Right lung (tissue), 5 donors: Measurements from ENCODE around the gene CD99. TPM values are rescaled to one million over a fixed set of nuclear protein-coding genes. Genes with fewer than 3 reads are reported as not detected.
"Not testable (repeated sequence)": the region's sequence is repeated elsewhere in the genome, so short reads cannot be mapped to it uniquely, and the experiment has no call there.

Experiments
- DNase-seq, 2 donors: peaks; one replicate each; pipeline ENCODE4 v3.0.0-alpha.2; 2013
- polyA plus RNA-seq, 5 donors: library from polyadenylated mRNA; unstranded; fragments of 120-200 nt; gene quantifications; one replicate each; pipeline versions ENCODE4 v1.2.1 to v1.2.3, GENCODE V29; 2013; ENCODE audit warnings: inconsistent platforms in 1 of 5, low replicate concordance in 1 of 5; ENCODE audit not compliant: insufficient read length in 5 of 5, insufficient read depth in 1 of 5

Gene CD99
- polyA plus RNA-seq, 5 donors, result 172 to 298 (median 227) TPM

DNA sequence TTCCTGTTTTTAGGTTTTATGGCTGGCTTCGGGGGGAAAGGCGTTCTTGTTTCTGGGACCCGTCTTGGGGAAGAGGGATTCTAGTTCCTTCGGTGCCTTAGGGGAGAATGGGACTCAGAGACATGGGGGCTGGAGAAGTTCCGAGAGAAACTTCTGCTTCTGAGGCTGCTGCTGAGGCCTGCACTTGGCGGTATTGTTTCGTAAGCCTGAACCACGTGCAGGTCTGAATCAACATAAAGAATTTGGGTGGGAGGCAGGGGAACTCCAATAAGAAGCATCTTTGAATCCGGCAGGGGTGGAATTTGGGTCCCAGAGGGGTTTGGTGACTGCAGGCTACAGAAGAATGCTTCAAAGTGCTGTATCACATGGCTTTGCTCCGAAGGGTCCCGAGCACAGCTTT is 75.8 kb downstream of the CD99 start:
- no peak for DNase-seq

DNA sequence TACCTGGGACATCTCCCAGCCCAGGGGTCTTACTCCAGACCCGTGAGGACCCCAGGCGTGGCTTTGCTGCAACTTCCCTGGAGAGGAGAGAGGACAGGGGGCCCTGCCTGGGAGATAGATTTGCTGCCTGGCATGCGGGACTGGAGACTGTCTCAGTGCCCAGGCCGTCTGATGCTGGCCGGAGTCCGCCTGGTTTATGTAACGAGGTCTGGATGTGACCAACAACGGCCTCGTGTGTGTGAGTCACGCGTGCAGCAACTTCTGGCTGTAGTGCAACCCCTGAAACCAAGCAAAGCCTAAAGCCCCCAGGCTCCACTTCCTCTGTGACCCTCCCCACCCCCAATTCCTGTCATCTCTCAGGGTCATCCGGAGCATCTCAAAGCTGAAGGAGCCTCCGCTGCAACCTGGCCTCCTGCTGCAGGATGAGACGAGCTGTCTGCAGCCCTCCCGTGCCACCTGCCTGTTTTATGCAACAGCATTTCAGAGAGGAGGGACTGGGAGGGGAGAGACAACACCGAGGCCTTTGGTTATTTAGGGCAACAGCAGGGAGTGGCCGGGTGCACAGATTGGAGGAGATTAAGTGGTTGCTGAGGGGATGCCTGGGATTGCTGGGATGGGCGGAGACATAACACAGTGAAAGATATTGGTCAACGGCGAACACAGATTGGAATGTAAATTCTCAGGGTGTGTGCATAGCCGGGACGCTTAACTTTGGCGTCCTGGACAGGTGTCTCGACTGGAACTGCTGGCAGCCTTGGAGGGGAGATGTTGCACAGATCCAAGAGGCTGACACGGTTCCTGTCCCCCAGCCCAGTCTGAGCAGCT is 76.7 kb downstream of the CD99 start:
- DNase-seq, result peak in 1 of 2 donors; percentile 2

DNA sequence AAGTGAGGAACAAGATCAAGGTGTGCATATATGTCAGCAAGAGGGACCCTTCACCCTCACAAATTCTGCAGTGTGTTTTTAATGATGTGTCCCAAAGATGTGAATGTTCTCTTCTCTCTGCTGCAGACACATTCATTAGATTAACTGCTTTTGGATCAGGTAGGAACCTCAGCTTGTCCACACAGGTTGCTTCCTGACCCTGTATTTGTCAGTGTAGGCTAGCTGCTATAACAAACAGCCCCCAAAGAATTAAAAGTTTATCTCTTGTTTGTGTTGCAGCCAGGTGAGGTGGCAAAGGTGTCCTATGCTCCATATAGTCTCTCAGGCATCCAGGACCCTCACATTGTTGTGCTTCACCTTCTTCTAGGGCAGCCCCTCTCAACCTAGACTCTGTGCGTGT is 78.5 kb downstream of the CD99 start:
- no peak for DNase-seq

DNA sequence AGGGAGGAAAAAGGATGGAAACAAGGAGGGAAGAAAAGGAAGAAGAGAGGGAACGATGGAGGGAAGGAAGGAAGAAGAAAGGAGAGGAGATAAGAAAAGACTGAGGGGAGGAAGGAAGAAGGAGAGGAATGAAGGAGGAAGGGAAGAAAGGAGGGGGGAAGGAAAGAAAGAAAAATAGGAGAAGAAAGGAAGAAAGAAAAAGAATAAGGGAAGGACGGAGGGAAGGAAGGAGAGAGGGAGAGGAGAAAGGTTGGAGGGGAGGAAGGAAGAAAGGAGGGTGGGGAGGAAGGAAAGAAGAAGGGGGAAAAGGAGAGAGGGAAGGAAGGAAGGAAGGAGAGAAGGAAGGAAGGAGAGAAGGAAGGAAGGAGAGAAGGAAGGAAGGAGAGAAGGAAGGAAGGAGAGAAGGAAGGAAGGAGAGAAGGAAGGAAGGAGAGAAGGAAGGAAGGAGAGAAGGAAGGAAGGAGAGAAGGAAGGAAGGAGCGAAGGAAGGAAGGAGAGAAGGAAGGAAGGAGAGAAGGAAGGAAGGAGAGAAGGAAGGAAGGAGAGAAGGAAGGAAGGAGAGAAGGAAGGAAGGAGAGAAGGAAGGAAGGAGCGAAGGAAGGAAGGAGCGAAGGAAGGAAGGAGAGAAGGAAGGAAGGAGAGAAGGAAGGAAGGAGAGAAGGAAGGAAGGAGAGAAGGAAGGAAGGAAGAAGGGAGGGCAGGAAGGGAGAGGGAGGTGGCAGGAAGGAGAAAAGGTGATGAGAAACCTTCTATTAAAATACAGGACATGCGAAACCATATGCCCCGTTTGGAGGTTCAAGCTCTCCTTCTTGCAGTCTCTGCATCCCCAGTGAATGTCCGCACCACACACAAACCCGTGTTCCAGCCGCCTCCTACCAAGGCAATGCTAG is 82.3 kb downstream of the CD99 start:
- not testable (repeated sequence) for DNase-seq

DNA sequence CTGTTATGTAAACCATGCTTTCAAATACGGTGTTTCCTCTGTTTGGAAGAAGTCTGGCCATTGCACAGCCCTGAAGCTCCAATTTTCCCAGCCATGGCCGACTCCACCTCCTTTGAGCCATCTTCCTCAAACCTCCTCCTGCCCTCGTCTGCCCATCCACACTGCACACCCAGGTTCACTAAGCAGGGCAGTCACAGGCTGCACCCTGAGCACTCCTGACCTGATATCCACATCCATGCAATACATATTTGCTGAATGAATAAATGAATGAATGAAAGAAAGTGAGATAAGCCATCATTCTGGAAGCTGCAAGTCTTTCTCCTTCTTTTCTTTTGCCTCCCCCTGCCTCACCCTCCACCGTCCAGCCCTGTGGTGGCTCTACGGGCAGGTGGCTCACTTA is 83.0 kb downstream of the CD99 start:
- no peak for DNase-seq

DNA sequence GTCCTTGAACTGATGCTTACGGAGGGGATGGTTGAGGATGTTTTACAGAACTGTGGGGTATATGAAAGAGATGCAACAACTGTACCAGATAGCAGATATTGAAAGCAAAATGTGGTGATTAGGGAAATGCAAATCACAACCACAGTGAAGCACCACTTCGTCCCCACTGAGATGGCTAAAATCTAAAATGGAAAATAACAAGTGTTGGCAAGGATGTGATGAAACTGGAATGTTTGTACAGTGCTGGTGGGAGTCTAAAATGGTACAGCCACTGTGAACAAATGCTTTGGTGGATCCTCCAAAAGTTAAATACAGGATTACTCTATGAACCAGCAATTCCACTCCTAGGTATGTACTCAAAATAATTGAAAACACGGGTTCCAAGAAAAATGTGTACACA is 83.7 kb downstream of the CD99 start:
- no peak for DNase-seq

DNA sequence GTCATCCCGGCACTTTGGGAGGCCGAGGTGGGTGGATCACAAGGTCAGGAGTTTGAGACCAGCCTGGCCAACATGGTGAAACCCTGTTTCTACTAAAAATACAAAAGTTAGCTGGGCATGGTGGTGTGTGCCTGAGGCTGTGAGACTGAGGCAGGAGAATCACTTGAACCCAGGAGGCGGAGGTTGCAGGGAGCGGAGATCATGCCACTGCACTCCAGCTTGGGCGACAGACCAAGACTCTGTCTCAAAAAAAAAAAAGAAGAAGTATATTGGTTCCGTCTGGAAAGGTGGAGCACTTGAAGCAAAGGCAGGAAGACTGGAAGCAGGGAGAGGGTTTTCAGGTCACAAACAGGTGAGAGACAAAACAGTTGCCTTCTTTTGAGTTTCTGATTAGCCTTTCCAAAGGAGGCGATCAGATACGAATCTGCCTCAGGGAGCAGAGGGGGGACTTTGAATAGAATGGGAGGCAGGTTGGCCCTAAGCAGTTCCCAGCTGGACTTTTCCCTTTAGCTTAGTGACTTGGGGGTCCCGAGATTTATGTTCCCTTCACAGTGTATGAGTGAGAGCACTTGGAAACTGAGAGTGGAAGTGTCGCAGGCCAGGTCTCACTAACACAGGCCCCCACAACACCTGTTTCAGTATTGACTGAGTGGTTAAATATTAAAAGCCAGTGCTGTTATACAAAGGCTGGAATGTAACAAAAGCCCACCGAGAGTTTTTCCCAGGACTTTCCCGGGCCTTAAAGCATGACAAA is 89.6 kb downstream of the CD99 start:
- DNase-seq, result peak; percentile 15 to 23

DNA sequence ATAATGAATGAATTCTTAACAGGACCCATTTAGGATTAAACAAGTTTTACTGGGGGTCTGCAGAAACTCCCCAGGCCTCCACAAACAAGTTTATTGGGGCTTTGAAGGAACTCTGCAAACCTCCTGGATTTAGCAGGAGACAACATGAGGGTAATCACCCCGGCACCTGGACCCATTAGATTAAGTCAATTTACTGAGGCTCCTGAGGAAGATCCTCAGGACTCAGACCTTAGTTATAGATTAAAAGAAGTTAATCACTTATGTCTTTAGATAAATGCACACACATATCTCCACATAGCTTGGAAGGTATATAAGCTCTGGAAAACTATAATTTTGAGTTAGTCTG is 90.1 kb downstream of the CD99 start:
- DNase-seq, result no peak

- no peak for DNase-seq
These were observed 90.6 kb downstream of the CD99 start for GRCh38 chrX:2781698-2782097.

DNA sequence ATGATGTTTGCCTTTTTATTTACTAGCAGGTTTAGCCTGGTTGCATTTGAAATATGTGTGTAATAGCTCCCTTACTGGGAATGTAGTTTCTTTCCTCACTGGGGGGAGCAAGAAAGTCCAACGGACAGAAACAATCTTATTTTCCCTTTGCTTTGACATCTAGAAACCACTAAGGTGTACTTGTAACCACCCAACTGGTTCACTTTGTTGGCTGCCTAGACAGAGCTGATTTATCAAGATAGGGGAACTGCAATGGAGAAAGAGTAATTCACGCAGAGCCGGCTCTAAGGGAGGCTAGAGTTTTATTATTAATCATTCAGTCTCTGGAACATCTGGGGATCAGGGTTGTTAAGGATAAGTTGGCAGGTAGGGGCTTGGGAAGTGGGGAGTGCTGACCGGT is 91.1 kb downstream of the CD99 start:
- no peak for DNase-seq

- no peak for DNase-seq
These were observed 91.7 kb downstream of the CD99 start for GRCh38 chrX:2782778-2783177.

- no peak for DNase-seq
These were observed 92.9 kb downstream of the CD99 start for GRCh38 chrX:2784026-2784425.

DNA sequence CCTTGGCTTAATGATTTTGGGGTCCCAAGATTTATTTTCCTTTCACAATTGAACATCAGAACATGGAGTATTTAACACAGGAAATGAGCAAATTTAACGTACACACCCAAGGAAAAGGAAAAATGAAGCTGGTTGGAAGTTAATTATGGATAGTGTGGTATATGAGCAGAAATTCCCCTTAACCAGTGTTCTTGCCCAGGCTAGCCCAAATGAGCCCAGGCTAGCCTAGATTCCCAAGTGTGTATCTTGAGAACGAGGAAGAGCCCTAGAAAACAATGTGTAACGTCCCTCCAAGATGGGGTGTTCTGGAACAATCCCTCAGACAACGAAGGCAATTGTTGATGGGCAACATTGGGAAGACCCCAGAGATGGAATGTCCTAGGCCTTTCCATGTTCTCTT is 94.4 kb downstream of the CD99 start:
- DNase-seq, result no peak

DNA sequence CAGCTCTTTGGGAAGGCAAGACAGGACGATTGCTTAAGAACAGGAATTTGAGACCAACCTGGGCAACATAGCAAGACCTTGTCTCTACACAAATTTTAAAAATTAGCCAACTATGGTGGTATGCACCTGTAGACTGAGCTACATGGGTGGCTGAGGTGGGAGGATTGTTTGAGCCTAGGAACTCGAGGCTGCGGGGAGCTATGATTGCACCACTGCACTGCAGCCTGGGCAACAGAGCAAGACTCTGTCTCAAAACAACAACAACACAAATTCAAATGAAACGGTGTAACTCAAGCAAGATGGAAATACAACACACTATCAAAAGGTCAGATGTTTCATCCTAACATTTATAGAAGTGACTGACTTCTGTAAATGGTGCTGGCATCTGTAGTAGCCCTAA is 97.9 kb downstream of the CD99 start:
- DNase-seq, result no peak

DNA sequence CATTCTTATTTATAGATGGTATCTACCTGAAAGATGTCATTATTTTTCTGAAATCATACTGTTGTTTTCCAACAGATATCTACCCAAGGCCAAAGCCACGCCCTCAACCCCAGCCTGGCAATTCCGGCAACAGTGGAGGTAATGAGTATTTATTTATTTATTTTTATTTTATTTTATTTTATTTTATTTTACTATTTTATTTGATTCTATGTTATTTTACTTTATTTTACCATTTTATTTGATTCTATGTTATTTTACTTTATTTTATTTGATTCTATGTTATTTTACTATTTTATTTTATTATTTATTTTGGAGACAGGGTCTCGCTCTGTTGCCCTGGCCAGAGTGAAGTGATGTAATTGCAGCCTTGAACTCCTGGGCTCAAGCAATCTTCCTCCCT is 98.5 kb downstream of the CD99 start:
- no peak for DNase-seq

Other genes with a start within 250 kb of the CD99 start
- gene DHRSX, start 190.3 kb upstream of the CD99 start, polyA plus RNA-seq, result 10 to 100 TPM; 22.5 to 28.9 (median 24.0) TPM
- 10 to 100 TPM; 26.8 to 35.0 (median 29.3) TPM for gene ZBED1, start 190.3 kb upstream of the CD99 start, polyA plus RNA-seq
- gene XG, start 60.7 kb downstream of the CD99 start, polyA plus RNA-seq, result under 1 TPM; 0.14 to 0.38 (median 0.26) TPM
- 10 to 100 TPM; 11.8 to 17.8 (median 12.8) TPM for gene GYG2, start 137.6 kb downstream of the CD99 start, polyA plus RNA-seq
- gene ARSD, start 238.0 kb downstream of the CD99 start, polyA plus RNA-seq, result 10 to 100 TPM; 42.8 to 59.6 (median 49.0) TPM